H1 (cell line): ENCODE results near the gene CTSC. TPM values are rescaled to one million over a fixed set of nuclear protein-coding genes. Genes with fewer than 3 reads are reported as not detected.
A peak's percentile ranks its signal among the peaks of the same experiment; 100 is the strongest.

Source experiments
- ASH2L ChIP-seq: fragments of 200-600, 300-600 bp; sonication (generic); IDR thresholded peaks from one replicate; pipeline ENCODE4 v1.7.1; 2017; ENCODE audit warnings: low read length
- ATF3 ChIP-seq: IDR thresholded peaks from 2 replicates; pipeline ENCODE4 v1.6.1; 2011; ENCODE audit warnings: low read depth, mild to moderate bottlenecking, low read length; ENCODE audit not compliant: insufficient read depth
- E2F6 ChIP-seq: IDR thresholded peaks from 2 replicates; pipeline ENCODE4 v1.6.1; 2012; ENCODE audit warnings: inconsistent platforms
- HDAC6 ChIP-seq: IDR thresholded peaks from one replicate; pipeline ENCODE4 v1.7.1; 2012; ENCODE audit warnings: low read depth, mild to moderate bottlenecking, inconsistent platforms, low read length, moderate library complexity
- KDM1A ChIP-seq: fragments of 200-600, 300-600 bp; sonication (generic); IDR thresholded peaks from 2 replicates; pipeline ENCODE4 v1.7.1; 2016; ENCODE audit warnings: mild to moderate bottlenecking, low read length, borderline replicate concordance
- KDM4A ChIP-seq: IDR thresholded peaks from one replicate; pipeline ENCODE4 v1.7.1; 2012; ENCODE audit warnings: low read depth, mild to moderate bottlenecking, moderate library complexity, low read length, inconsistent platforms; ENCODE audit not compliant: severe bottlenecking
- MAFK ChIP-seq: IDR thresholded peaks from 2 replicates; pipeline ENCODE4 v1.6.1; 2012; ENCODE audit warnings: low read depth, mild to moderate bottlenecking, improper control_type of control experiment, low read length
- MAX ChIP-seq: IDR thresholded peaks from 2 replicates; pipeline ENCODE4 v1.6.1; 2012; ENCODE audit warnings: inconsistent platforms
- NANOG ChIP-seq: IDR thresholded peaks from 2 replicates; pipeline ENCODE4 v1.6.1; 2011; ENCODE audit warnings: low read length, low read depth, mild to moderate bottlenecking, inconsistent platforms; ENCODE audit not compliant: insufficient read depth, poor library complexity, severe bottlenecking
- PHF8 ChIP-seq: fragments of 200-600 bp; sonication (generic); conservative IDR thresholded peaks from 2 replicates; pipeline ENCODE4 v1.7.1; 2012; ENCODE audit warnings: low read depth, mild to moderate bottlenecking, inconsistent platforms, low read length, moderate library complexity
- POLR2AphosphoS5 ChIP-seq: IDR thresholded peaks from 2 replicates; pipeline ENCODE4 v1.6.1; 2011; ENCODE audit warnings: low read depth, low read length
- RAD21 ChIP-seq, 2 experiments: IDR thresholded peaks in 1 of 2; conservative IDR thresholded peaks in 1 of 2; 2 replicates each; pipeline ENCODE4 v1.6.1; 2011; ENCODE audit warnings: low read depth in 2 of 2, low read length in 2 of 2, improper control_type of control experiment in 1 of 2, inconsistent platforms in 1 of 2, mild to moderate bottlenecking in 1 of 2, moderate library complexity in 1 of 2
- RBBP5 ChIP-seq: IDR thresholded peaks from 2 replicates; pipeline ENCODE4 v1.7.1; 2012; ENCODE audit warnings: low read depth, mild to moderate bottlenecking, inconsistent platforms, low read length, moderate library complexity, borderline replicate concordance
- RNF2 ChIP-seq: fragments of 200-900, 300-1000 bp; sonication (generic); IDR thresholded peaks from 2 replicates; pipeline ENCODE4 v1.7.1; 2016; ENCODE audit warnings: borderline replicate concordance, low read depth, mild to moderate bottlenecking, antibody characterized with exemption, low read length; ENCODE audit not compliant: poor library complexity, severe bottlenecking; ENCODE audit errors: missing control alignments
- RXRA ChIP-seq: IDR thresholded peaks from 2 replicates; pipeline ENCODE4 v1.6.1; 2011; ENCODE audit warnings: low read depth, mild to moderate bottlenecking, low read length, moderate library complexity; ENCODE audit not compliant: insufficient read depth
- SIN3A ChIP-seq, 2 experiments: IDR thresholded peaks in 1 of 2; conservative IDR thresholded peaks in 1 of 2; 2 replicates each; pipeline ENCODE4 v1.6.1; 2011 to 2012; ENCODE audit warnings: low read length in 2 of 2, improper control_type of control experiment in 1 of 2, low read depth in 1 of 2, mild to moderate bottlenecking in 1 of 2
- SP2 ChIP-seq: IDR thresholded peaks from 2 replicates; pipeline ENCODE4 v1.6.1; 2012; ENCODE audit warnings: mild to moderate bottlenecking, low read length, inconsistent platforms
- SUZ12 ChIP-seq: fragments of 200-600 bp; sonication (generic); IDR thresholded peaks from 2 replicates; pipeline ENCODE4 v1.6.1; 2012; ENCODE audit warnings: mild to moderate bottlenecking, inconsistent platforms, low read length, moderate library complexity, mixed read lengths
- TAF7 ChIP-seq: optimal IDR thresholded peaks from 2 replicates; pipeline ENCODE3; 2011; ENCODE audit warnings: low read depth, mild to moderate bottlenecking, inconsistent platforms, low read length, moderate library complexity, borderline replicate concordance
- TEAD4 ChIP-seq: IDR thresholded peaks from 2 replicates; pipeline ENCODE4 v1.6.1; 2012; ENCODE audit warnings: low read depth, low read length, inconsistent platforms, mixed read lengths
- ZNF274 ChIP-seq: IDR thresholded peaks from 2 replicates; pipeline ENCODE4 v1.7.0; 2012; ENCODE audit warnings: low read length, borderline replicate concordance; ENCODE audit errors: extremely low read depth
- polyA plus RNA-seq, 7 experiments: library from polyadenylated mRNA; depleted of rRNA in 3 of 7; stranded (reverse) in 5 of 7; unstranded in 2 of 7; fragments of >200 nt in 5 of 7; fragments of 200-250 nt in 2 of 7; gene quantifications; 1 replicate in 5 of 7; 2 replicates in 1 of 7; 4 replicates in 1 of 7; pipeline versions ENCODE4 v1.2.1 to v1.2.3, GENCODE V29; 2011 to 2013; ENCODE audit warnings: missing spikeins in 2 of 7, mixed read lengths in 2 of 7
- total RNA-seq: library from RNA; stranded (reverse); fragmentation: NEBNext Ultra II Directional; extraction: Animal tissue kit (Norgen Biotek cat#: 25700); gene quantifications from 2 replicates; pipeline ENCODE4 v1.2.1, GENCODE V29; 2021

Gene CTSC
- total and polyA plus RNA-seq, 2 of the 8 experiments (the other 6 are each of a cell fraction or from before 2014, with no cell fraction given), result 347 to 369 TPM

- TF ChIP-seq ASH2L (peak; percentile 52), POLR2AphosphoS5 (peak; percentile 93), SIN3A (conservative IDR thresholded peaks at IDR 0.05 in 1 of 2, IDR thresholded peaks at IDR 0.05 in 1 of 2; ENCODE audit: low read depth in 1 of 2, low read length in 2 of 2) (peak; percentile 50 to 92; a peak in 2 of 4 replicates), KDM1A (no peak), MAX (peak; percentile 93), PHF8 (peak; percentile 60), ATF3 (no peak), RBBP5 (peak; percentile 89), NANOG (no peak), TAF7 (peak; percentile 36), SUZ12 (no peak), E2F6 (peak; percentile 68), TEAD4 (no peak), SP2 (no peak), RXRA (no peak), RAD21 (IDR thresholded peaks at IDR 0.05 in 1 of 2, conservative IDR thresholded peaks at IDR 0.05 in 1 of 2; ENCODE audit: low read depth in 2 of 2, low read length in 2 of 2) (0 out of 4 replicates have a peak, but pooled peaks of 1 of the 2 experiments have one; percentile 1), KDM4A (peak; percentile 55), RNF2 (no peak), HDAC6 (no peak), MAFK (no peak), ZNF274 (no peak)
These were observed at the start of gene CTSC (continued) for GRCh38 chr11:88337181-88337986.
